Stimulated activated naive CD4-positive, alpha-beta T cell (primary cell): Measurements from ENCODE around the gene FAM120B.

ENCODE experiments used
- DNase-seq, 6 experiments: peaks; one replicate each; lab custom pipeline; 2025; lab: John Stamatoyannopoulos, UW

FAM120B gene

GRCh38 chr6:170358496-170358895 lies 51.9 kb downstream of the FAM120B start:
- no peak for DNase-seq

DNA sequence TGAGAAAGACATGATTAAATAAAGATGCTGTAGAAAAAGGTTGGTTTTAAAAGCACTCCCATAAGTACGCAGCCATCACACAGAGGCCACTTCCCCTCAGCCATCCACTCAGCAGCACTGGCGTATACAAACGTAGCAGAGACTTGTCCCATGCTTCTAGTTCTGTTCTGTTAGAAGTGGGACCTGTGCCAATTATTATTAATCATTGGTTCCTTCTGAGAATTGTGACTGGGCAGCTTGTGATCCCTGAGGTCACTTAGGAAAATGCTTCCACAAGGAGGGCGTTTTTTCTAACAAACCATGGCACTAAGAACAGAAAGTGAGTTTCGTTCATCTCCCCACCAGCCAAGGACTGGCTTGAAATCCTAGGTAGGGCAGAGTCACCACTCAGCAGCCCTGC lies 53.9 kb downstream of the FAM120B start:
- DNase-seq, result no peak

GRCh38 chr6:170361335-170361734 lies 54.8 kb downstream of the FAM120B start:
- no peak for DNase-seq

- DNase-seq, result no peak
These were observed 55.6 kb downstream of the FAM120B start for GRCh38 chr6:170362121-170362520.

GRCh38 chr6:170363255-170363654 lies 56.7 kb downstream of the FAM120B start:
- DNase-seq, result no peak

DNA sequence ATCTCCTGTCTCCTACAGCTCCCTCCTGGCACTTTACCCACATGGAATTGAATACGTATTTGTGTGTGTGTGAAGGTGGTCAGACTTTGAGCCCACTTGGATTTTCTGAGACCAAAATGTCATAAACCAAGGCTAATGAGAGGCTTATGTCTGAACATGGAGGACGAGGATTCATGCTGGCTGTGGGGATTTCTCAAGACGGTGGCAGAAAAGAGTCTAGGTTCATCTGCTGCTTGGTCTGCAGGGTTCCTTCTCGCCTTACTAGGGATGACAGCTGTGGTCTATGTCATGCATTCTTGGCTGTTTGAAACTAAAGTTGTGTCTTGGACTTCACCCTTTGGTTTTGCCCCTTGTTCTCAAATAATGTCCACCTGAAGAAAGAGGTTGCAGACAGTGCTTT lies 58.6 kb downstream of the FAM120B start:
- DNase-seq, result no peak

- DNase-seq, result no peak
These were observed 59.0 kb downstream of the FAM120B start for GRCh38 chr6:170365593-170365992.

- DNase-seq, result no peak
These were observed 59.8 kb downstream of the FAM120B start for GRCh38 chr6:170366248-170366960.

DNA sequence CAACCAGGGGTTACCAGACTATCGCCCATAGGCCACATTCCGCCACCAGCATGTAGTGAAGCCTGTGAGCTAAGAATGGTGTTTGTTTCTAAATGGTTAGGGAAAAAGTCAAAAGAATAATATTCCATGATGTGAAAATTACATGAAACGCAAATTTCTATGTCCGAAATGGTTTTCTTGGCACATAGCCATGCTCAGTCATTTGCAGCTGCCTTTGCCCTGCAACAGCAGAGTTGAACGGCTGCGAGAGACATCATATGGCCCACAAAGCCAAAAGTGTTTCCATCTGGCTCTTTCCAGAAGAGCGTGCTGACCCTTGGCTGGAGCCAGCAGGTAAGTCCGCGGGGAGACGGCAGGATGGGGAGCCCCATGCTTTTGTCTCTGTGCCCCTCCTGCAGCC lies 60.7 kb downstream of the FAM120B start:
- DNase-seq, result no peak

DNA sequence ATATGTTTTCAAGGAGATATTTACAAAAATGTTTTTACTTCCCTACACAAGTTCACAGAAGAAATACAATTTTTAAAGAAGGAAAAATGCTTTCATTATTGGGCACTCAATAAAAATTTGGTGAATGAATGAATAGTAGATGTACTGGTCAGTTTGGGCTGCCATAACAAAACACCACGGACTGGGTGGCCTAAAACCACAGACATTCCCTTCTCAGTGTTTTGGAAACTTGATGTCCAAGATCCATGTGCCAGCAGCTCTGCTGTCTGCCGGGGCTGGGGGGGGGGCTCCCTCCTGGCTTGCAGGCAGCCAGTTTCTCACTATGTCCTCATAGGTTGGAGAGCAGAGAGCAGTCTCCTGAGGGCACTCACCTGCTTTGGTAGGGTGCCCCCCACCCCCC lies 62.0 kb downstream of the FAM120B start:
- DNase-seq, result no peak

- DNase-seq, result no peak
These were observed 62.8 kb downstream of the FAM120B start for GRCh38 chr6:170369403-170369802.

- no peak for DNase-seq
These were observed 63.9 kb downstream of the FAM120B start for GRCh38 chr6:170370416-170370815.

DNA sequence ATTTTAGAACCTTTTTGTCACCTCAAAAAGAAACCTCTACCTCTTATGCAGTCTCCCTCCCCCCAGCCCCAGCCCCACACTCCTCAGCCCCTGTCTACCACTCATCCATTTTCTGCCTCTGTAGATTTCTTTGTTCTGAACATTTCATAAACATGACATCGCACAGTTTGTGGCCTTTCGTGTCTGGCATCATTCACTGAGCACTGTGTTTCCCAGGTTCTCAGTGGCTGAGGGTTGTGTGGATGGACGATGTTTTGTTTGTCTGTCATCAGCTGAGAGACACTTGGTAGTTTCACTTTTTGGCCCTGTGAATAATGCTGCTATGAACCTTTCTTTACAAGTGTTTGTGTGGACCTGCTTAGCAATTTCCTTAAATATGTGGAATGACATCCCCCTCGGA lies 64.5 kb downstream of the FAM120B start:
- no peak for DNase-seq

GRCh38 chr6:170371588-170371987 lies 65.0 kb downstream of the FAM120B start:
- no peak for DNase-seq

DNA sequence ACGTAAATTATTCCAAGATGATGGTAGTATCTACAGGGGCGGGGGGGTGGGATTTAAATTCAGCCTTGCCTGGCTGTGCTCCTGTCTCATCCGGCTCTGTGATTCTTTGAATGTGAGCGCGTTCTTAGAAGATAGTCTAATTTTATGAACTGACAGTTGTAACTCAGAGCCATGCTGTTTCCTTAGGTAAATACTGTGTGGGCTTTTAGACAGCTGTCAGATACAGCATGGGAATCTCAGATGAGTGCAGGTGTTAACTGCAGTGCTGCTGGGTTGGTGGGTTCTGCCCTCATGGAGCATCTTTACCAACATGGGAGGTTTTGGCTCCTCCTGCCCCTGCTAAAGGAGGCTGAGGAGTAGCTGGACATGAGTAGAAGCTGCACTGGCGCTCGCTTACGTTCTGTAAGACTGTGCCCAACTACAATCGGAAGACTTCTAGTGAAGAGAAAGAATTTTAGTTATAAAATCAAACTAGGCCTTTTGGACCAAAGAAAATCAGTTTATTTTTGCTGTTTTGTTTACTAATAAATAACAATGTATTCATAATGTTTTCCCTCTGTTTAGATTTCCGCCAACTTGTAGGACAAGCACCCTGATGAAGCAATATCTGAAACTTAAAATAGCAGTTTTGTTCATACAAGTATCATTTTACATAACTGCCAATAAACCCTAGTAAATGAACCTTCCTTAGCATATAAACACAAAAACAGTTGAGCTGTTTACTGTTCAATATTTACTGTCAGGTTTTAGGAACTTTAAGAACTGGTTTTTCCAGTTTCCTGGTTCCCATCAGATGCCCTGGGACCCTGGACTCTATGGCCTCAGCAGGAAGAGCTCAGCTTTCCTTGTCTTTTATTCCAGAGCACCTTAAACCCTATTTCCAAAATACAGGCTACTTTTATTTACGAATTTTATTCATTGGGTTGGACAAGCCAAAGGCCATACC lies 66.1 kb downstream of the FAM120B start:
- DNase-seq, result no peak

DNA sequence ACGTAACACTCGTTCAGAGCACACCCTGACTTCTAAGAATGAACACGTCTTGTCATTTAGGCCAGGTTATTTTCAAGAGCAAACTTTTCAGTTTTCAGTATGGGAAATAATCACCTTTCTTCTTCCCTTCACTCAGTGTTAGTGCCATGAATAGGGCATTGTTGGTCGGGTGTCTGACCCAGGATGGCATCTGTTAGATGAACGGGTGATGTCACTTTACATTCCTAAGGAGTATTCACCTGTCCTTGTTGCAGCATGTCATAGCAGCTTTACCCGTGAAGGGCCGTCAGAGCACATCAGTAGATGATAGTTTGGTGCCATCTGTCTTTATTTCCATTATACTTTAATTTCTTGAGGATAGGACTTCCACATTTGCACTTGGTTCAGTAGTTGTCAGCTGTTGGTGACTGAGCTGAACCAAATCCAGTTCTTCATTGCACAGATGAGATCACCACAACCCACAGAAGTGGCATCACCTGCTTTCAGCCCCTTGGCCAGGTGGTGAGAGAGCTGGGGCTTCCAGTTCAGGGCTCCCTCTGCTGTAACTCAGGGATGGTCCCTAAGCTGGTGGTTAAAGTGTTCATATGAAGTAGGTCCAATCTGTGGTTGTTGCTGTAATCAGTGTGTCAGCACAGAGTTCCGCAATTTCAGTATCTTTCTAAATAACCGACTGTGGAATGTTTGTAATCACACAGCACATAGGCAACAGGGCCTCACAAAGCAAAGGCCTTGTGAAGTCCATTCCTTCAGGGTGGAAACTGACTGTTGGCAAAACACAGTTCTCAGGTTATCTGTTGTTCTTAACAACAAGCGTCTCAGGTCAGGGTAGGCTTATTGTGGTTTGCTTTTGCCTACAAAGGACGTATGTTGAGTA lies 68.2 kb downstream of the FAM120B start:
- DNase-seq, result no peak

GRCh38 chr6:170375661-170376060 lies 69.1 kb downstream of the FAM120B start:
- DNase-seq, result no peak

DNA sequence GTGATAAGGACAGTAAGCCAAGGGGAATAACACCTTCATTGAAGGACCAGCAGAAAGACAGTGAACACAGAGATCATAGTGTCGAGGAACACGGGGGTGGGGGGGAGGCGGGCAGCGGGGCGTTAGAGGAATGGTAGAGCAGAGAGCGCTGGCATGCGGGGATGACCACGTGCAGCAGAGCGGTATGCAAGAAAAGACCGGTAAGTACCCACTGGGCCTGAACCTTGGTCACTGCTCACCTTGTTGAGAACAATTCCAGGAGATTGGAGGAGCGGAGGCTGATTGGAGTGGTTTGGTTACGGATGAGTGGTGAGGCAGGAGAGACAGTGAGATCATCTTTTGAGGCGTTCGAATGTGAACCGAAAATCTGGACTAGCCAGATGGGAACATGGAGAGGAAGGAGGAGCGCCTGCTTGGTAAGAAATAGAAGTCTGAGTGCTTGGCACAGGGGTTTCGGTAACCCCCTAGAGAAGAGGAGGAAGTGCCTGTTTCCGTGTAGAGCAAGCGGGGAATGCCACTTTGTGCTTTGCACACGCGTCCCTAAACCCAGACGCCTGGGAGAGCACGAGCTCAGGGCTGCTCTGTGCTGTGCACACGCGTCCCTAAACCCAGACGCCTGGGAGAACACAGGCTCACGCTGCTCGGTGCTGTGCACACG lies 70.0 kb downstream of the FAM120B start:
- no peak for DNase-seq

DNA sequence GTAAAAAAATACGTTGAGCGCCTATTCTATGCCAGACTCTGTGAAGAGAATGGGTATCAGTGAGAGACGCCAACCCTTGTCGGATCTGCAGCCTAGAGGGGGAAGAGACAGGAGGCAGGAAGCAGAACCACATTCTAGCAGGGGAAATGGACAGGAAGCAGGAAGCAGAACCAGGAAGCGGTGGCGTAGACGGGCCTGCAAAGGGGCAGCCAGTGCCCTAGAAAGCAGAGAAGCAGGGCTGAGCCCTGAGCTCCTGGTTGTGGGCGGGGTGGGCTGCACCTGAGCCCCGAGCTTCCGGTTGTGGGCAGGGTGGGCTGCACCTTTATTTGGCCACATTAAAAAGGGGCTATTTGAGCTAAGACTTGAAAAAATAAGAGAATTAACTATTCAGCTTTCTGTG lies 71.9 kb downstream of the FAM120B start:
- DNase-seq, result no peak

GRCh38 chr6:170381562-170381961 lies 75.0 kb downstream of the FAM120B start:
- DNase-seq, result no peak

GRCh38 chr6:170383466-170384035 lies 77.0 kb downstream of the FAM120B start:
- DNase-seq, result no peak
